GM12878 (cell line): ENCODE measurements around the gene FCAMR. TPM values are rescaled to one million over a fixed set of nuclear protein-coding genes. Genes with fewer than 3 reads are reported as not detected.

Experiments
- CEBPZ ChIP-seq: fragments of 150-350 bp; IDR thresholded peaks from 2 replicates; pipeline ENCODE4 v1.6.1; 2016; ENCODE audit warnings: low read depth, low read length
- CHD2 ChIP-seq: IDR thresholded peaks from 2 replicates; pipeline ENCODE4 v1.6.1; 2011; ENCODE audit warnings: low read depth, low read length, improper control_type of control experiment, borderline replicate concordance
- CREM ChIP-seq: IDR thresholded peaks from 2 replicates; pipeline ENCODE4 v1.6.1; 2014; ENCODE audit warnings: antibody characterized with exemption, low read depth
- HDGF ChIP-seq: fragments of 450-650 bp; IDR thresholded peaks from 2 replicates; pipeline ENCODE4 v1.6.1; 2016; ENCODE audit warnings: antibody characterized with exemption
- NBN ChIP-seq: fragments of 450-650 bp; IDR thresholded peaks from 2 replicates; pipeline ENCODE4 v1.6.1; 2016
- PML ChIP-seq: IDR thresholded peaks from 2 replicates; pipeline ENCODE4 v1.6.1; 2012; ENCODE audit warnings: low read length, inconsistent platforms
- POLR2AphosphoS2 ChIP-seq: IDR thresholded peaks from 2 replicates; pipeline ENCODE4 v1.6.1; 2011; ENCODE audit warnings: low read depth, mild to moderate bottlenecking, low read length, improper control_type of control experiment, moderate library complexity
- POU2F2 ChIP-seq: IDR thresholded peaks from 3 replicates; pipeline ENCODE4 v1.6.1; 2011; ENCODE audit warnings: low read depth, mild to moderate bottlenecking, low read length, borderline replicate concordance
- RB1 ChIP-seq: fragments of 450-650 bp; formaldehyde crosslinking; IDR thresholded peaks from 2 replicates; pipeline ENCODE4 v1.6.1; 2017; ENCODE audit warnings: mild to moderate bottlenecking, borderline replicate concordance
- SPI1 ChIP-seq: IDR thresholded peaks from 2 replicates; pipeline ENCODE4 v1.6.1; 2011; ENCODE audit warnings: low read depth, mild to moderate bottlenecking, low read length, moderate library complexity, borderline replicate concordance; ENCODE audit not compliant: insufficient read depth
- ZNF207 ChIP-seq: fragments of 450-650 bp; IDR thresholded peaks from 2 replicates; pipeline ENCODE4 v1.6.1; 2014; ENCODE audit warnings: antibody characterized with exemption, mild to moderate bottlenecking, borderline replicate concordance
- ZNF274 ChIP-seq: IDR thresholded peaks from one replicate; pipeline ENCODE4 v1.8.0; 2011; ENCODE audit not compliant: insufficient read length, insufficient read depth
- polyA plus RNA-seq, 11 experiments: library from polyadenylated mRNA; depleted of rRNA in 4 of 11; unstranded in 6 of 11; stranded (reverse) in 5 of 11; fragments of >200 nt; fragmentation: Nextera tagmentation in 4 of 11; fragmentation: Illumina TruSeq in 1 of 11; extraction: Ambion mirVana in 4 of 11; extraction: Trizol in 1 of 11; gene quantifications; 1 replicate in 1 of 11; 2 replicates in 10 of 11; pipeline versions ENCODE4 v1.2.1 to v1.2.3, GENCODE V29; 2011 to 2016; ENCODE audit warnings: inconsistent platforms in 2 of 11, missing spikeins in 2 of 11, low read depth in 1 of 11
- total RNA-seq, 4 experiments: library from RNA; depleted of rRNA in 3 of 4; stranded (reverse); fragments of >200 nt in 3 of 4; fragmentation: Illumina TruSeq in 1 of 4; extraction: Trizol in 1 of 4; gene quantifications; 2 replicates each; pipeline versions ENCODE4 v1.2.1 to v1.2.3, GENCODE V29; 2013 to 2021
- TF ChIP-seq, protein P1 (sequence below), 3 experiments: IDR thresholded peaks in 2 of 3; conservative IDR thresholded peaks in 1 of 3; 2 replicates each; pipeline ENCODE4 v1.5.1; 2011; ENCODE audit warnings: low read depth in 3 of 3, low read length in 3 of 3, mild to moderate bottlenecking in 3 of 3, control low read depth in 2 of 3, moderate library complexity in 2 of 3, inconsistent platforms in 1 of 3, mixed read lengths in 1 of 3; ENCODE audit not compliant: control insufficient read depth in 2 of 3, insufficient read depth in 1 of 3; ENCODE audit errors: extremely low read depth in 1 of 3

FCAMR gene
- total and polyA plus RNA-seq, 10 of the 15 experiments (the other 5 are each of a cell fraction or from before 2014, with no cell fraction given) = 0.04 to 0.15 (median 0.06) TPM; not detected in 3

- TF ChIP-seq CREM = no peak
- TF ChIP-seq SPI1 = no peak
- TF ChIP-seq, protein P1, sequence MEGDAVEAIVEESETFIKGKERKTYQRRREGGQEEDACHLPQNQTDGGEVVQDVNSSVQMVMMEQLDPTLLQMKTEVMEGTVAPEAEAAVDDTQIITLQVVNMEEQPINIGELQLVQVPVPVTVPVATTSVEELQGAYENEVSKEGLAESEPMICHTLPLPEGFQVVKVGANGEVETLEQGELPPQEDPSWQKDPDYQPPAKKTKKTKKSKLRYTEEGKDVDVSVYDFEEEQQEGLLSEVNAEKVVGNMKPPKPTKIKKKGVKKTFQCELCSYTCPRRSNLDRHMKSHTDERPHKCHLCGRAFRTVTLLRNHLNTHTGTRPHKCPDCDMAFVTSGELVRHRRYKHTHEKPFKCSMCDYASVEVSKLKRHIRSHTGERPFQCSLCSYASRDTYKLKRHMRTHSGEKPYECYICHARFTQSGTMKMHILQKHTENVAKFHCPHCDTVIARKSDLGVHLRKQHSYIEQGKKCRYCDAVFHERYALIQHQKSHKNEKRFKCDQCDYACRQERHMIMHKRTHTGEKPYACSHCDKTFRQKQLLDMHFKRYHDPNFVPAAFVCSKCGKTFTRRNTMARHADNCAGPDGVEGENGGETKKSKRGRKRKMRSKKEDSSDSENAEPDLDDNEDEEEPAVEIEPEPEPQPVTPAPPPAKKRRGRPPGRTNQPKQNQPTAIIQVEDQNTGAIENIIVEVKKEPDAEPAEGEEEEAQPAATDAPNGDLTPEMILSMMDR (IDR thresholded peaks at IDR 0.05 in 2 of 3, conservative IDR thresholded peaks at IDR 0.05 in 1 of 3; ENCODE audit: control insufficient read depth in 2 of 3, extremely low read depth in 1 of 3, insufficient read depth in 1 of 3, low read depth in 3 of 3, low read length in 3 of 3) = peak; percentile 71 to 90 (median 77); a peak in 5 of 6 replicates
- TF ChIP-seq POU2F2 = peak; percentile 70; the same call in 1 of the 3 replicates
- TF ChIP-seq HDGF = peak; percentile 82
- TF ChIP-seq CEBPZ = no peak
- 0 out of 2 replicates have a peak, but pooled peaks have one; percentile 7 for TF ChIP-seq RB1
- no peak for TF ChIP-seq POLR2AphosphoS2
- no peak for TF ChIP-seq ZNF207
- no peak for TF ChIP-seq ZNF274
- no peak for TF ChIP-seq PML
- no peak for TF ChIP-seq CHD2
- TF ChIP-seq NBN = 0 out of 2 replicates have a peak, but pooled peaks have one; percentile 23
Observed at GRCh38 chr1:206912445-206913095, 57.7 kb downstream of the FCAMR start (continued).
